AG04450 (cell line): Measurements from ENCODE around the gene OSBPL1A. TPM values are rescaled to one million over a fixed set of nuclear protein-coding genes. Genes with fewer than 3 reads are reported as not detected.

Source experiments
- CTCF ChIA-PET: fragments of 300-600, 350-600 bp; formaldehyde crosslinking; extraction: SDS; loops from one replicate; lab custom pipeline; 2022; ENCODE audit warnings: antibody characterized with exemption, inconsistent platforms; lab: Charles Lee
- POLR2A ChIA-PET: fragments of 350-600 bp; formaldehyde crosslinking; extraction: SDS; loops from one replicate; lab custom pipeline; 2021; ENCODE audit warnings: antibody characterized with exemption, inconsistent platforms; lab: Yijun Ruan, JAX
- DNase-seq: peaks from one replicate; pipeline ENCODE4 v3.0.0-alpha.2; 2011; ENCODE audit warnings: low read depth, low spot score
- H3K27ac ChIP-seq: one replicate; pipeline ENCODE4 v1.5.1; 2012; ENCODE audit warnings: low read depth, low read length, control low read depth
- H3K27me3 ChIP-seq: one replicate; pipeline ENCODE4 v1.6.0; 2012; ENCODE audit warnings: low read length; ENCODE audit not compliant: control insufficient read depth, insufficient read depth
- H3K4me3 ChIP-seq: 2 replicates; pipeline ENCODE4 v1.5.1; 2011; ENCODE audit warnings: mild to moderate bottlenecking, low read depth, low read length, control low read depth
- H3K9me3 ChIP-seq: 2 replicates; pipeline ENCODE4 v1.5.1; 2012; ENCODE audit warnings: low read length; ENCODE audit not compliant: control insufficient read depth, insufficient read depth
- polyA plus RNA-seq: library from polyadenylated mRNA; depleted of rRNA; stranded (reverse); fragments of >200 nt; gene quantifications from 2 replicates; pipeline ENCODE4 v1.2.3, GENCODE V29; 2011
- TF ChIP-seq, protein P1 (sequence below): IDR thresholded peaks from 2 replicates; pipeline ENCODE4 v1.5.1; 2011; ENCODE audit warnings: low read depth, low read length, control low read depth, inconsistent platforms

OSBPL1A gene
- polyA plus RNA-seq, 1 experiment = 56.1 TPM

- H3K4me3 ChIP-seq = no peak overlapping the region
- no peaks in the 10 kb centered on the region for H3K27me3 ChIP-seq
- CTCF ChIA-PET = no interaction called here
- H3K27ac ChIP-seq = no peak overlapping the region
- no peaks in the 10 kb centered on the region for H3K9me3 ChIP-seq
- no peak for DNase-seq
- POLR2A ChIA-PET = no interaction called here
- TF ChIP-seq, protein P1, sequence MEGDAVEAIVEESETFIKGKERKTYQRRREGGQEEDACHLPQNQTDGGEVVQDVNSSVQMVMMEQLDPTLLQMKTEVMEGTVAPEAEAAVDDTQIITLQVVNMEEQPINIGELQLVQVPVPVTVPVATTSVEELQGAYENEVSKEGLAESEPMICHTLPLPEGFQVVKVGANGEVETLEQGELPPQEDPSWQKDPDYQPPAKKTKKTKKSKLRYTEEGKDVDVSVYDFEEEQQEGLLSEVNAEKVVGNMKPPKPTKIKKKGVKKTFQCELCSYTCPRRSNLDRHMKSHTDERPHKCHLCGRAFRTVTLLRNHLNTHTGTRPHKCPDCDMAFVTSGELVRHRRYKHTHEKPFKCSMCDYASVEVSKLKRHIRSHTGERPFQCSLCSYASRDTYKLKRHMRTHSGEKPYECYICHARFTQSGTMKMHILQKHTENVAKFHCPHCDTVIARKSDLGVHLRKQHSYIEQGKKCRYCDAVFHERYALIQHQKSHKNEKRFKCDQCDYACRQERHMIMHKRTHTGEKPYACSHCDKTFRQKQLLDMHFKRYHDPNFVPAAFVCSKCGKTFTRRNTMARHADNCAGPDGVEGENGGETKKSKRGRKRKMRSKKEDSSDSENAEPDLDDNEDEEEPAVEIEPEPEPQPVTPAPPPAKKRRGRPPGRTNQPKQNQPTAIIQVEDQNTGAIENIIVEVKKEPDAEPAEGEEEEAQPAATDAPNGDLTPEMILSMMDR = no peak
Observed at GRCh38 chr18:24277516-24278195, 120.0 kb downstream of the OSBPL1A start.

GRCh38 chr18:24276994-24277393 is 120.6 kb downstream of the OSBPL1A start:
- TF ChIP-seq, protein P1 = no peak
- no peaks in the 10 kb centered on the region for H3K9me3 ChIP-seq
- no peaks in the 10 kb centered on the region for H3K27me3 ChIP-seq
- DNase-seq = no peak
- no peak overlapping the region for H3K27ac ChIP-seq
- ChIA-PET POLR2A (no interaction called here), CTCF (no interaction called here)
- H3K4me3 ChIP-seq = no peak overlapping the region

- ChIA-PET POLR2A (interaction anchor here (0.6 kb wide), 1 partner anchor 35 kb away, joined by 3 read pairs; no protein-coding TSS in a partner anchor), CTCF (no interaction called here)
- Histone ChIP-seq H3K4me3 (no peak overlapping the region), H3K27ac (no peak overlapping the region), H3K27me3 (no peaks in the 10 kb centered on the region), H3K9me3 (peaks cover 2% of the 10 kb centered on the region; the same call in 1 of the 2 replicates)
- TF ChIP-seq, protein P1 = no peak
- no peak for DNase-seq
Observed at GRCh38 chr18:24274837-24275236, 122.8 kb downstream of the OSBPL1A start.

DNA sequence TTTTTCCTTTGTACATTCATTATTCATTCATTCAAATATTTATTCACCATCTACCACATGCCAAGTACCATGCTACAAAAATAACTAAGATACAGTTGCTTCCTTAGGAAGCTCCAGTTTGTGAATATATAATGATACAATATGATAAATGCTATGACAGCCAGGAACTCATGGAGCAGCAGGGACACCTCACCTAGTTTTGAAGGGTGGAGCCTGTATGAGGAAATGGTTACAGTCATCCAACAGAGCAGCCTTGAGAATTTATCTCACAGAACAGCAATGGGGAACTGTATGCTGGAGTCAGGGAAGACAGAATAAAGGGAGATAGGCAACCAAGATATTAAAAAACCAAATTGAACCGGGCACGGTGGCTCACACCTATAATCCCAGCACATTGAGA is 124.0 kb downstream of the OSBPL1A start:
- no peak for DNase-seq
- CTCF ChIA-PET = no interaction called here
- Histone ChIP-seq H3K27ac (no peak overlapping the region), H3K27me3 (no peaks in the 10 kb centered on the region), H3K9me3 (peaks cover 2% of the 10 kb centered on the region; the same call in 1 of the 2 replicates), H3K4me3 (no peak overlapping the region)
- POLR2A ChIA-PET = no interaction called here
- TF ChIP-seq, protein P1 = no peak

GRCh38 chr18:24272229-24272525 is 125.4 kb downstream of the OSBPL1A start:
- ChIA-PET CTCF (interaction anchor here (0.6 to 1.5 kb wide), 2 partner anchors 57 to 95 kb away, joined by 3 read pairs; no protein-coding TSS in a partner anchor), POLR2A (interaction anchor here (1.5 kb wide), 2 partner anchors 125 to 133 kb away, joined by 6 to 12 read pairs; partner anchors contain the start of gene CABYR)
- no peak for DNase-seq
- TF ChIP-seq, protein P1 = no peak
- Histone ChIP-seq H3K27ac (peak overlapping the region; percentile 39), H3K9me3 (peaks cover 2% of the 10 kb centered on the region; the same call in 1 of the 2 replicates), H3K4me3 (peak overlapping the region; percentile 82), H3K27me3 (no peaks in the 10 kb centered on the region)
